Pancreas (tissue), 10 donors: ENCODE data around the gene TRAF6. TPM values are rescaled to one million over a fixed set of nuclear protein-coding genes. Genes with fewer than 3 reads are reported as not detected.

Source experiments
- ATAC-seq, 4 donors: fragments of 200-7000 bp; cut with Tn5 transposase; one replicate each; pipeline versions ENCODE4 v1.8.0 to v1.9.1; 2020; ENCODE audit warnings: mild to moderate bottlenecking in 4 of 4, moderate library complexity in 4 of 4
- DNase-seq, 6 donors: peaks; one replicate each; pipeline ENCODE4 v3.0.0-alpha.2; 2020
- FAIRE-seq: peaks from 2 replicates; lab custom pipeline; 2012; peaks lifted over from hg19 to GRCh38; lab: Jason Lieb, UNC
- H3K27ac ChIP-seq, 4 donors: fragments of 200-600 bp; sonication (generic); 1 replicate in 3 of 4; 2 replicates in 1 of 4; pipeline versions ENCODE4 v1.5.0 to v1.8.0; 2020
- H3K27me3 ChIP-seq, 4 donors: fragments of 200-600 bp; one replicate each; pipeline ENCODE4 v1.8.0; 2021
- H3K36me3 ChIP-seq, 3 donors: fragments of 200-600 bp; sonication (generic) in 1 of 3; one replicate each; pipeline versions ENCODE4 v1.5.0 to v1.8.0; 2020 to 2021
- H3K4me1 ChIP-seq, 3 donors: fragments of 200-600 bp; one replicate each; pipeline ENCODE4 v1.8.0; 2021
- H3K4me3 ChIP-seq, 4 donors: fragments of 200-600 bp; sonication (generic) in 2 of 4; one replicate each; pipeline versions ENCODE4 v1.5.0 to v1.8.0; 2020 to 2021
- H3K9me3 ChIP-seq, 4 donors: fragments of 200-600 bp; one replicate each; pipeline ENCODE4 v1.8.0; 2021
- CTCF ChIP-seq, 4 donors: fragments of 200-600 bp; sonication (generic) in 3 of 4; IDR thresholded peaks; one replicate each; pipeline versions ENCODE4 v1.5.0 to v1.8.0; 2021; ENCODE audit warnings: antibody characterized with exemption in 4 of 4
- WGBS, 2 donors: extraction: QIAGEN DNeasy Blood & Tissue Kit; methylation state at CpG; one replicate each; pipeline ENCODE4 v1.1.7; 2013; 5-methylcytosine and 5-hydroxymethylcytosine counted together
- intact Hi-C, 3 donors: fragments of 100-400 bp; cut with DNase I; formaldehyde crosslinking; loops; one replicate each; pipeline versions ENCODE4 v1.11.1 to v1.14.2; 2022
- polyA plus RNA-seq, 2 donors: library from polyadenylated mRNA; stranded (reverse); fragments of 200-250 nt; gene quantifications; one replicate each; pipeline ENCODE4 v1.2.3, GENCODE V29; 2013
- total RNA-seq, 6 donors: library from RNA; stranded (reverse); fragmentation: NEBNext Ultra II Directional in 4 of 6; extraction: Animal tissue kit (Norgen Biotek cat#: 25700) in 4 of 6; gene quantifications; one replicate each; pipeline versions ENCODE4 v1.2.1 to v1.2.4, GENCODE V29; 2021 to 2023
- donor health status: healthy with polysubstance abuse.
- donor health status: DM: no; HTN: no; CAD: no; lungs with moderate emphysema.
- donor health status: DM: no; HTN: no; CAD: no.
- donor health status: control.
- donor health status: control.
- donor health status: Bipolar disorder and iron deficiency.
- donor health status: DM: yes; HTN: yes; CAD: no.
- donor health status: DM: no; HTN: no; CAD: no.
- donor health status: DM: no; HTN: no; CAD: no.
- donor health status: DM: yes; HTN: yes; CAD: no.

TRAF6 gene
- total and polyA plus RNA-seq, 8 donors, result 1.2 to 9.5 (median 5.7) TPM

GRCh38 chr11:36475192-36475591 lies 34.9 kb downstream of the TRAF6 start:
- Histone ChIP-seq H3K36me3 (no peaks in the 10 kb centered on the region), H3K27ac (no peak overlapping the region), H3K27me3 (no peaks in the 10 kb centered on the region), H3K4me1 (no peaks in the 10 kb centered on the region), H3K9me3 (no peaks in the 10 kb centered on the region), H3K4me3 (no peak overlapping the region)
- no peak for ATAC-seq
- FAIRE-seq, result no peak
- no peak for DNase-seq
- 55 to 62% methylated on average over 1 of the region's 1 CpG for WGBS, 2 donors
- intact Hi-C loops, result loop anchor here in 1 of 3 donors (10.0 kb wide), 1 partner anchor 180 kb away; the partner anchor contains the start of gene PRR5L
- no peak for TF ChIP-seq CTCF (IDR thresholded peaks at IDR 0.05)

GRCh38 chr11:36471577-36471976 lies 38.5 kb downstream of the TRAF6 start:
- Histone ChIP-seq H3K4me1 (peaks cover 0 to 4% (median 0%) of the 10 kb centered on the region in 3 donors), H3K4me3 (no peak overlapping the region), H3K27me3 (no peaks in the 10 kb centered on the region), H3K9me3 (no peaks in the 10 kb centered on the region), H3K27ac (no peak overlapping the region), H3K36me3 (no peaks in the 10 kb centered on the region)
- FAIRE-seq, result no peak
- no peak for ATAC-seq
- intact Hi-C loops, result loop anchor here in 1 of 3 donors (10.0 kb wide), 1 partner anchor 177 kb away; the partner anchor contains the start of gene PRR5L
- no peak for DNase-seq
- WGBS, 2 donors, result 83 to 84% methylated on average over 1 of the region's 1 CpG
- TF ChIP-seq CTCF (IDR thresholded peaks at IDR 0.05), result no peak

- intact Hi-C loops, result loop anchor here in 1 of 3 donors (10.0 kb wide), 1 partner anchor 175 kb away; the partner anchor contains the start of gene PRR5L
- Histone ChIP-seq H3K27me3 (no peaks in the 10 kb centered on the region), H3K9me3 (no peaks in the 10 kb centered on the region), H3K4me3 (no peak overlapping the region), H3K36me3 (no peaks in the 10 kb centered on the region), H3K4me1 (peaks cover 0 to 4% (median 0%) of the 10 kb centered on the region in 3 donors), H3K27ac (peak overlapping the region in 2 of 4 donors; percentile 30 to 34)
- TF ChIP-seq CTCF (IDR thresholded peaks at IDR 0.05), result no peak
- ATAC-seq (peak in 3 of 4 donors; percentile 57 to 78 (median 60)), FAIRE-seq (no peak), DNase-seq (no peak)
- WGBS, 2 donors, result 47 to 49% methylated on average over 5 of the region's 5 CpGs
Measured at GRCh38 chr11:36469881-36470802, 39.9 kb downstream of the TRAF6 start.

- H3K27me3 ChIP-seq, result no peaks in the 10 kb centered on the region
- intact Hi-C loops, result no loop called here
- no peak for FAIRE-seq
- H3K36me3 ChIP-seq, result no peaks in the 10 kb centered on the region
- no peak for ATAC-seq
- WGBS, 2 donors, result 44 to 56% methylated on average over 2 of the region's 2 CpGs
- peak overlapping the region in 1 of 4 donors; percentile 34 for H3K27ac ChIP-seq
- no peak for DNase-seq
- no peaks in the 10 kb centered on the region for H3K9me3 ChIP-seq
- H3K4me3 ChIP-seq, result no peak overlapping the region
- peaks cover 0 to 4% (median 0%) of the 10 kb centered on the region in 3 donors for H3K4me1 ChIP-seq
- TF ChIP-seq CTCF (IDR thresholded peaks at IDR 0.05), result no peak
Measured at GRCh38 chr11:36469063-36469462, 41.0 kb downstream of the TRAF6 start.
